Ramos (cell line): Measurements from ENCODE around the gene PNMA8A.

ENCODE experiments used
- in situ Hi-C: fragments of 300-500 bp; cut with MboI; formaldehyde crosslinking; loops from one replicate; pipeline ENCODE4 v1.14.3; 2022; ENCODE audit warnings: low sequenced_read_pairs; ENCODE audit not compliant: unreplicated experiment

Gene PNMA8A

DNA sequence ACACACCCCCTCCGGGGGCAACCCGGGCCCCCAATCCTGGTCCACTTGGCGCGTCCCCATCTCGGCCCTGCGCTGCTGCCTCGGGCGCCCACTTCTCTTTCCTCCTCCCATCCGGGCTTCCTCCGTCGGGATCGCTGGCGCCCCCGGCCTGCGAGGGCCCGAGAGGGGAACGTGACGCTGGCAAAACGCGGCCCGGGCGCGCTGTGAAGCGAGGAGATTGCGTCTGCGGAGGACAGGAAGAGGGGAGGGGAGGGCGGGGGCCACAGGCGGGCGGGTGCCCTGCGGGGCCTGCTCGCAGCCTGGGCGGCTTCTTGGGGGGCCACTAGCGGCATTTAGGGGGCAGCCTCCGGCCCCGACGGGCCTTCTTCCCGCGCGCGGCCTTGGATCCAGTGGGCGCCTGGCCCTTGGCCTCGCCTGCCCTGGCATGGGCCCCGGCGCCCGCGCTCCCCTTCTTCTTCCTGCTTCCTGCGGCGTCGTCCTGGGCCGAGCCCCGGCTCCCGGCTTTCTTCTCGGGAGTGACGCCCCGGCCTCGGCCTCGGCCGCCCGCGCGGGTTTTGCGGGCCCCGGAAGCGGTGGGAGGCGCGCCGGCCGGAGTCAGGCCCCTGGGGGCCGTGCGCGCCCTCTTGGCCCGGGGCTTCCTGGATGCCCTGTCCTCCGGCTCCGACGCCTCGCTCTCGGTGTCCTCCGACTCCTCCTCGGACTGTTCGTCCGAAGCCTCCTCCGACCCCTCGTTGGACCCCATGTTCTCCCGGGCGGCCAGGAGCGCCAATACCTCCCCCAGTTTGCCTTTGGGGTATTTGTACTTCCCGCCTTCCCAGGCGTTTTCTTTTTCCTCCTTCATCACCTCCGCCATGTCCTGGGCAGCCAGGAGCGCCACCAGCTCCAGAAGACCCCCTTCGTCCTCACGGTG lies 22.1 kb upstream of the PNMA8A start:
- in situ Hi-C loops: no loop called here

- in situ Hi-C loops: no loop called here
These were observed 21.5 kb upstream of the PNMA8A start for GRCh38 chr19:46492841-46493235.

GRCh38 chr19:46491975-46492682 lies 20.8 kb upstream of the PNMA8A start:
- in situ Hi-C loops: no loop called here

- in situ Hi-C loops: no loop called here
These were observed 19.4 kb upstream of the PNMA8A start for GRCh38 chr19:46490774-46491173.

GRCh38 chr19:46489445-46490272 lies 18.3 kb upstream of the PNMA8A start:
- in situ Hi-C loops: loop anchor here (5.0 to 10.0 kb wide), 2 partner anchors 87 to 205 kb away; no protein-coding TSS in a partner anchor

DNA sequence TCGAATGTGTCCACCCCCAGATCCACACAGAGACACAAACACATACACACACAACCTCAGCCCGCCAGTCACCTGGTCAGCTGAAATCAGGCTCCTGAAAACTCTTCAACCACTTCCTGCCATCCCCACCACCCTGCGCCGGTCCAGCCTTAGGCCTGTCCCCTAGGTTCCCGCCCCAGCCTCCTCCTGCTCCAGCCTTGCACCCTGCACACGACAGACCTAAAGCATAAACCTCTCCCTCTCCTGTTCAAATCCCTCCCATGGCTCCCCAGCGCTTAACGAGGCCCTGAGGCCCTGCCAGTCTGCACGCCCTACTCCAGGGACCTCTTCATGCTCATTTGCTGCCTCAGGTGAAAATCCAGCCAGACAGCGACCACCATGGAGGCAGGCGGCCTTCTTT lies 17.2 kb upstream of the PNMA8A start:
- in situ Hi-C loops: loop anchor here (5.0 to 10.0 kb wide), 2 partner anchors 86 to 204 kb away; no protein-coding TSS in a partner anchor

DNA sequence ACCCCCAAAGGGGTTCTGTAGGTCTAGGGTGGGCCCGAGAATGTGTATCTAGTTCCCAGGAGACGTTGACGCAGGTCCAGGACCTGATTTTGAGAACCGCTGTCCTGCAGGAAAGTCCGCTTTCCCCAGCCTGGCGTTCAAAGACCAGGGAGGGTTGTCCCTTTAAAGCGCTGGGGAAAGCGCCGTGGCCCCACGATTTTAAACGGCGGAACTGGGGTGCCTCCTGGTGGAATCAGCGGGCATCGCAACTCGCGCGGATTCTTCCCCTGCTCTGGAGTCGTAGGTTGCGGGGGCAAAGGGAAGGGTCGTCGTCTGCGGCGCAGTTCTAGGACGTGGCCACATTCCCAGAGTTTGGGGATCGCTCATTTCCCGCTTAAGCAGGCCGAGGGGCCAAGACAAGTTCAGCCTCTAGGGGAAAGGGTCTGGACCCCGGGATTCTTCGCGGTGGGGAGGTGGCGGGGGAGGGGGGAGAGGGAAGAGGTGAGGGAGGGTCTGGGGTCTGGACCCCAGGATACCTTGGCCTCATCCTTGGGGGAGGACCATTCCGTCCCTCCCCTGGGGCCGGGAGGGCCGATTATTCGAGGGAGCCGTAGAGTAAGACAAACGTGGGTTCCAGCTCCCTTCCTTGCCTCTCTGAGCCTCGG lies 16.6 kb upstream of the PNMA8A start:
- in situ Hi-C loops: loop anchor here (5.0 to 10.0 kb wide), 2 partner anchors 86 to 203 kb away; no protein-coding TSS in a partner anchor

DNA sequence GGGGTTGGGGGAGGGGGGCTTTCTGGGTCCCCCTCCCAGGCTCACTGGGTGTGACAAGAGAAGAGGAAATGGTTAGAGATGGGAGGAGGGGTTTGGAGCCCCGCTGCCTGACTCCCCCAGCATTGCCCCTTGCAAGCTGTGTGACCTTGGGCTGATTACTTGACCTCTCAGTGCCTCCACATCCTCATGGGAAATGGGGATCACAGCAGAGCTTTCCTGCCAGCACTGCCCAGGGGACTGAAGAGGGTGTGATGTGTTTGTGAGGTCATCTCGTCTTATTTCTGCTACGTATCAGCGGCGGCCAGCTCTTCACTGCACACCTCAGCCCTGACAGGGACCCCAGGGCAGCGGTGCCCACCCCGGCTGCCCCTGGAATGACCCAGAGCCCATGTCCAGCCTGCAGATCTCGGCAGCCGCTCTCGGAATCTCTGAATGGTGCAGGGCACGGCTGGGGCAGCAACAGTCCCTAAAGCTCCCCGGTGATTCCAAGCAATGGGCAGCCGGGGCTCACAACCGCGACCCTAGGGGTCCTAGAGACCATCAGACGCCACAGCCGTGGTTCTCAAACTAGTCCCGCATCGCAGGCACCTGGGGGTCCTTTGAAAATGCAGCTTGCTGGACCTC lies 15.9 kb upstream of the PNMA8A start:
- in situ Hi-C loops: loop anchor here (5.0 to 10.0 kb wide), 2 partner anchors 85 to 202 kb away; no protein-coding TSS in a partner anchor

GRCh38 chr19:46486358-46486757 lies 15.0 kb upstream of the PNMA8A start:
- in situ Hi-C loops: loop anchor here (5.0 to 10.0 kb wide), 2 partner anchors 84 to 202 kb away; no protein-coding TSS in a partner anchor

GRCh38 chr19:46484656-46485055 lies 13.3 kb upstream of the PNMA8A start:
- in situ Hi-C loops: loop anchor here (5.0 to 10.0 kb wide), 2 partner anchors 82 to 200 kb away; no protein-coding TSS in a partner anchor

DNA sequence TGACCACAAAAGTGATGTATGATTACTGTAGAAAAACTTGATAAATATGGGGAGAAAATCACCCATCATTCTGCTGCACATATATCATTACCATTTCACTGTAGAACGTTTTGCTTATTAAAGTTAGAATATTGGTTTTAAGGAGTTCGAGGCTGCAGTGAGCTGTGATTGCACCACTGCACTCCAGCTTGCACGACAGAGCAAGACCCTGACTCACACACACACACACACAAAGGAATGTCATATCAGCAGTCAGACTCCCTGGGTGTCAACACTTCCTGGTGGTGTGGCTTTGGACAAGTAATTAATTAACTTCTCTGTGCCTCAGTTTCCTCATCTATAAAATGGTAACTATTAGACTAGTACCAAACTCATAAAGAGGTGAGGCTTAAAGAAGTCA lies 11.3 kb upstream of the PNMA8A start:
- in situ Hi-C loops: loop anchor here (10.0 kb wide), 1 partner anchor 198 kb away; no protein-coding TSS in a partner anchor

- in situ Hi-C loops: loop anchor here (10.0 kb wide), 1 partner anchor 197 kb away; no protein-coding TSS in a partner anchor
These were observed 10.6 kb upstream of the PNMA8A start for GRCh38 chr19:46481947-46482346.

DNA sequence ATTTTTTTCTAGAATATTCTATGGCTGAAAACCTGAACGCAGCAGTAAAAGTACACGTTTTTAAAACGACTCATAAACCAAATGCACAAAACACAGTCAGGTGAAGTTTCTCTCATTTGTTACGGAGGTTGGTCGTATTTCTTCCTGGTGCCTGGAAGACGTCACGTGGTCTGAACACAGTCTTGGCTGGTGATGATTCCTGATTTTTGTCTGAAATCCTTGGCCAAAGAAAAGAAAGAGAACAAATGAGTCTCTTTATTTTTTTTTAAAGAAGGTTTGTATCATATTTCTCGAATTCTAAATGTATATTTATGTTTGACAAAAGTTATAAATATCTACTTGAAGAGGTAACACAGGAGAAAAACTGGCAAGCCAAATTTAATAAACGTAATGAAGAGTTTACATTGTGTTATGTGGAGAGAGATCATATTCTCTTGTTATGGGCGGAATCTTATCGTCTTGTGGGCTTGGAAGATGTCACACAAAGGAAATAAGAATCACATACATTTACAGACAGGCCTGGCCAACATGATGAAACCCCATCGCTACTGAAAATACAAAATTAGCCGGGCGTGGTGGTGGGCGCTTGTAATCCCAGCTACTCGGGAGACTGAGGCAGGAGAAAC lies 10.0 kb upstream of the PNMA8A start:
- in situ Hi-C loops: loop anchor here (10.0 kb wide), 1 partner anchor 197 kb away; no protein-coding TSS in a partner anchor

- in situ Hi-C loops: loop anchor here (10.0 kb wide), 1 partner anchor 196 kb away; no protein-coding TSS in a partner anchor
These were observed 9.1 kb upstream of the PNMA8A start for GRCh38 chr19:46480415-46480814.

GRCh38 chr19:46478356-46478986 lies 7.1 kb upstream of the PNMA8A start:
- in situ Hi-C loops: no loop called here

DNA sequence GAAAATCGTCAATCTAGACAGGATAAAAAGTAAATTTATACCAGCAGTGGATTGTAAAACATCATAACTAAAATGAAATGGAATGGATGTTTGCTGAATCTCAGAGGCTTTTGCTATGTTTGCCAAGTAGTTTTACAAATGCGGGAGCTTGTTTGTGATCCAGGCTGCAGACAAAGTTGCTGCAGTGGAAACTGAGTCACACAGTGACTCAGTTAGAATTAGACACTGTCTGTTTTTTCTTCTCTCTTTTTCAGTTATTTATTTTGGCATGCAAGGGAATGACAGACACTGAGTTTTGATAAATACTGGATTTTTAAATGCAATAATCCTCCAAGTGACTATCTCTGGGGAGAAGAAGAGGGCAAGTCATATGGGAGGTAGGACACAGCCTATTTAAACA lies 4.6 kb upstream of the PNMA8A start:
- in situ Hi-C loops: no loop called here

GRCh38 chr19:46474211-46474610 lies 2.8 kb upstream of the PNMA8A start:
- in situ Hi-C loops: no loop called here

GRCh38 chr19:46472592-46472991 lies 1.2 kb upstream of the PNMA8A start:
- in situ Hi-C loops: no loop called here
